ENCODE results near the gene CUX1.

Gene CUX1

DNA sequence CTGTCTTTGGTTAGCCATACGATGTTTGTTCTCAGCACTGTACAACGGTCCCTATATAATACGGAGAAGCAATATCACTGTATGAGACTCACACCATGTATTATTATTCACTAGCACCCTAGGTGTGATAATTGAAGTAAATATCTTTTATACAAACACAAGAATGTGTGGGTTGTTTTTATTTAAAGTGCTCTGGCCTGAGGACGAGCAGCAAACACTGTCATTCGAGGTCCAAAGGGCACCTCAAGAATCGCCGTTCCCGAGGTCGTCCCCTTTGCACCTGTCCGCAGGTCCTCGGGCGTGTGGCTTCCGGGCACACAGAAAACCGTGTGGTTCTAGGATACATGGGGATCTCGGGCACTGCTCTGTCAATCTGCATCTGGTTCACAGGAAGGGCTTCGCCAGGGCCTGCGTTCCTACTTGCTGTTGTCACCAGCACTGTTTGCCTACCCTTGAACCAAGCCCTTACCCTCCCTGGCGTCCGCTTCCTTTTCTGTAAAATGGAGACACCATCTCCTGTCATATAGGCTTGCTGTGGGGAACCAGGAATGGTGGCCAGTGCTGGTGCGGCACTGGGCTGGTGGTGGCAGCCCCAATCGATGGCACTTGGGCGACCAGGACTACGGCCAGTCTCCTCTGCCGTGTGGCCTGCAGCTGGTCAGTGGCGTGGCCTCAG is 440.8 kb downstream of the CUX1 start:
- no peak for DNase-seq

- no peak for DNase-seq
These were observed 441.3 kb downstream of the CUX1 start for GRCh38 chr7:102258749-102259107.

DNA sequence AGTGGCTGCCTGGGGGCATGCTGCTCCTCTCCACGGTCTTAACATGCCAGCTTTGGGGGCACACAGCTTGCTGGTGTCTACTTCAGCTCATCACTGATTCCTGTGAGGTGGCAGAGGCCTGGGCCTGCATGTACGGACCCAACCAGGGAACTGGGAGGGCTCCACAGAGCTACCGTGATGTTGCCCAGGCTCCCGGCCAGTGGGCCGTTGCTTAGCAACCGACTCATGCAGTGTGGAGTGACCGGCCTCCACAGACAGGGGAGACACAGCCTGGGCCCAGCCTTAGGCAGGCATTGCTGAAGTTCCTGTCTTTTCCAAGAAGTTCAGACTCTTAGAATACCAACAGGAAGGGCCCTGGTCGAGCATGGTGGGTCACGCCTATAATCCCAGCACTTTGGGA is 443.4 kb downstream of the CUX1 start:
- no peak for DNase-seq

GRCh38 chr7:102261451-102261850 is 444.0 kb downstream of the CUX1 start:
- DNase-seq, result no peak

DNA sequence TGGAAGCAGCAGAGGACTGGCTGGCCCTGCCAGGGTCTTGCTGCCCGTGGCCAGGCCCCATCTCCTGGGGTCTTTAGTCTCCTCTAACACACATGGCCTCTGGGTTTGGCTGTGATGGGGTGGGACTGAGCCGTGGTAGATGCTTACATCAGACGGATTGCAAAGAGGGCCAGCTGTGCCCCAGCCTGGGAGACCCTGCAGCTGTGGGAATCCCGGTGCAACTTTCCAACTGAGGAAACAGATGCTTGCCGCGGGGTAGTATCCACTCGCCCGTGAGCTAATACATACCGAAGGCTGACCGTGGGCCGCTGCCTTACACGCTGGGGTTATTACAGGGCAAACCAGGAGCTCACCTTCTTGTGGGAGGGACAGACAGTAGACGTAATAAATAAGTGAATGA is 445.1 kb downstream of the CUX1 start:
- DNase-seq, result no peak

GRCh38 chr7:102264367-102264891 is 447.0 kb downstream of the CUX1 start:
- no peak for DNase-seq

- DNase-seq, result no peak
These were observed 449.1 kb downstream of the CUX1 start for GRCh38 chr7:102266541-102266940.

GRCh38 chr7:102268635-102269034 is 451.2 kb downstream of the CUX1 start:
- no peak for DNase-seq

- DNase-seq, result no peak
These were observed 452.9 kb downstream of the CUX1 start for GRCh38 chr7:102270178-102270887.

GRCh38 chr7:102271158-102271798 is 453.9 kb downstream of the CUX1 start:
- no peak for DNase-seq

GRCh38 chr7:102272075-102272916 is 454.9 kb downstream of the CUX1 start:
- DNase-seq, result peak; percentile 73

- no peak for DNase-seq
These were observed 455.7 kb downstream of the CUX1 start for GRCh38 chr7:102272917-102273748.

GRCh38 chr7:102273749-102274712 is 456.6 kb downstream of the CUX1 start:
- DNase-seq, result no peak

GRCh38 chr7:102275123-102275703 is 457.8 kb downstream of the CUX1 start:
- no peak for DNase-seq

- no peak for DNase-seq
These were observed 460.5 kb downstream of the CUX1 start for GRCh38 chr7:102277901-102278300.

DNA sequence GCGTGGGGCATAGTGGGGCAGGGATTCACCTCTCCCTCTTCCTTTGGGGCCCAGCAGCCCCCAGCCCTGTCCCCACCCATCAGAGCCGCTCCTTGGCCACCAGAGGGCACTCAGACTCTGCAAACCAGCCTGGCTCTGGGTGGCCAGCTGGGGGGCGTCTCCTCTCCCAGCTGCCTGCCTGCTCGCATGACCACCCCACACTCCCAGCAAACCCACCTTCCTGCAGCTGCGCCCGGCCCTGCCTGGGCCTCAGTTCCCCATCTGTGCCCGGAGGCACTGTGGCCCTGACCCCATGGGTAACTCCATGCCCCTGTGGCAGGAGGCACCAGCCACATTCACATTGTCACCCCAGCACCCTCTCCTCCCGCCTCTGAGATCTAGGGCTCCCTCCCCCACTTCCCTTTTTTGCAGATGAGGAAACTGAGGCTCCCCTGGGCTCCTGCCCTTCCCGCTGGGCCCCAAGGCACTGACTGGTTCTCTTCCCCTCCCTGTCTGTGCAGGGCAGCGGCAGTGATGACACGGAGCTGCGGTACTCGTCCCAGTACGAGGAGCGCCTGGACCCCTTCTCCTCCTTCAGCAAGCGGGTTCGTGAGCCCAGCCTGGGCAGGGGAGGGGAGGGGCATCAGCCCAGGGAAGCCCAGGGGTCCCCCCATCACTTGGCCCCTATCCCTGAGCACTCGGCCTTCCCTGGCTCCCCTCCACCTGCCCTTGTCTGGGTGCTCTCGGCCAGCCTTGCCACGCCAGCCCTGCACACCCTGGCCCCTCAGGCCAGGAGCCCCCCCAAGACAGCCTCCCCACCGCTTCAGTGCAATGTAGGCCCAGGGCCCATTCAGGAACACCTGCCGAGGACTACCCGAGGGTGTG is 462.3 kb downstream of the CUX1 start:
- peak; percentile 43 for DNase-seq

- DNase-seq, result no peak
These were observed 463.1 kb downstream of the CUX1 start for GRCh38 chr7:102280521-102280920.

GRCh38 chr7:102281785-102282184 is 464.4 kb downstream of the CUX1 start:
- no peak for DNase-seq
